Fibroblast of the aortic adventitia (primary cell): ENCODE data around the gene CAPN13. TPM values are rescaled to one million over a fixed set of nuclear protein-coding genes. Genes with fewer than 3 reads are reported as not detected.

Source experiments
- DNase-seq: peaks from one replicate; pipeline ENCODE4 v3.0.0-alpha.2; 2010; ENCODE audit warnings: low read depth
- H3K4me3 ChIP-seq: 2 replicates; pipeline ENCODE4 v1.5.1; 2011; ENCODE audit warnings: low read depth, mild to moderate bottlenecking, control low read depth, low read length, moderate library complexity
- CTCF ChIP-seq: IDR thresholded peaks from 2 replicates; pipeline ENCODE4 v1.5.1; 2011; ENCODE audit warnings: mild to moderate bottlenecking, low read length, control low read depth, inconsistent platforms; ENCODE audit not compliant: insufficient read depth
- total RNA-seq: library from RNA; depleted of rRNA; stranded (reverse); fragments of >200 nt; gene quantifications from 2 replicates; pipeline ENCODE4 v1.2.3, GENCODE V29; 2012; ENCODE audit warnings: low replicate concordance

The CAPN13 gene
- total RNA-seq, 1 donor: not detected

GRCh38 chr2:30792521-30792920 is 14.7 kb downstream of the CAPN13 start:
- no peak for TF ChIP-seq CTCF
- DNase-seq: no peak
- no peak overlapping the region for H3K4me3 ChIP-seq

- no peak for TF ChIP-seq CTCF
- no peak overlapping the region for H3K4me3 ChIP-seq
- DNase-seq: no peak
Measured at GRCh38 chr2:30790879-30791278, 16.4 kb downstream of the CAPN13 start.

- no peak overlapping the region for H3K4me3 ChIP-seq
- DNase-seq: no peak
- TF ChIP-seq CTCF: no peak
Measured at GRCh38 chr2:30789670-30790210, 17.5 kb downstream of the CAPN13 start.

- H3K4me3 ChIP-seq: no peak overlapping the region
- DNase-seq: no peak
- TF ChIP-seq CTCF: no peak
Measured at GRCh38 chr2:30786923-30787685, 20.1 kb downstream of the CAPN13 start.

- no peak overlapping the region for H3K4me3 ChIP-seq
- no peak for TF ChIP-seq CTCF
- DNase-seq: no peak
Measured at GRCh38 chr2:30784682-30785081, 22.6 kb downstream of the CAPN13 start.

GRCh38 chr2:30781961-30782533 is 25.2 kb downstream of the CAPN13 start:
- no peak for DNase-seq
- H3K4me3 ChIP-seq: no peak overlapping the region
- no peak for TF ChIP-seq CTCF
